ENCODE results near the gene NHLRC4.

Gene NHLRC4

GRCh38 chr16:537415-538335, 29.1 kb upstream of the NHLRC4 start:
- Mint-ChIP-seq H3K27me3 (no peaks in the 10 kb centered on the region), H3K4me3 (no peak overlapping the region), H3K4me1 (ENCODE audit: low read depth) (peaks cover 5% of the 10 kb centered on the region), H3K27ac (no peak overlapping the region), H3K9me3 (no peaks in the 10 kb centered on the region), H3K36me3 (ENCODE audit: low read depth) (peaks cover 48% of the 10 kb centered on the region)
- DNase-seq, result no peak

GRCh38 chr16:539901-540530, 26.8 kb upstream of the NHLRC4 start:
- H3K27me3 Mint-ChIP-seq, result no peaks in the 10 kb centered on the region
- no peak for DNase-seq
- no peak overlapping the region for H3K27ac Mint-ChIP-seq
- H3K4me1 Mint-ChIP-seq (ENCODE audit: low read depth), result peaks cover 4% of the 10 kb centered on the region
- no peaks in the 10 kb centered on the region for H3K9me3 Mint-ChIP-seq
- no peak overlapping the region for H3K4me3 Mint-ChIP-seq
- H3K36me3 Mint-ChIP-seq (ENCODE audit: low read depth), result peaks cover 47% of the 10 kb centered on the region

GRCh38 chr16:540645-541340, 26.0 kb upstream of the NHLRC4 start:
- Mint-ChIP-seq H3K27me3 (no peaks in the 10 kb centered on the region), H3K4me1 (ENCODE audit: low read depth) (peaks cover 5% of the 10 kb centered on the region), H3K4me3 (no peak overlapping the region), H3K9me3 (no peaks in the 10 kb centered on the region), H3K27ac (no peak overlapping the region), H3K36me3 (ENCODE audit: low read depth) (peaks cover 49% of the 10 kb centered on the region)
- no peak for DNase-seq

DNA sequence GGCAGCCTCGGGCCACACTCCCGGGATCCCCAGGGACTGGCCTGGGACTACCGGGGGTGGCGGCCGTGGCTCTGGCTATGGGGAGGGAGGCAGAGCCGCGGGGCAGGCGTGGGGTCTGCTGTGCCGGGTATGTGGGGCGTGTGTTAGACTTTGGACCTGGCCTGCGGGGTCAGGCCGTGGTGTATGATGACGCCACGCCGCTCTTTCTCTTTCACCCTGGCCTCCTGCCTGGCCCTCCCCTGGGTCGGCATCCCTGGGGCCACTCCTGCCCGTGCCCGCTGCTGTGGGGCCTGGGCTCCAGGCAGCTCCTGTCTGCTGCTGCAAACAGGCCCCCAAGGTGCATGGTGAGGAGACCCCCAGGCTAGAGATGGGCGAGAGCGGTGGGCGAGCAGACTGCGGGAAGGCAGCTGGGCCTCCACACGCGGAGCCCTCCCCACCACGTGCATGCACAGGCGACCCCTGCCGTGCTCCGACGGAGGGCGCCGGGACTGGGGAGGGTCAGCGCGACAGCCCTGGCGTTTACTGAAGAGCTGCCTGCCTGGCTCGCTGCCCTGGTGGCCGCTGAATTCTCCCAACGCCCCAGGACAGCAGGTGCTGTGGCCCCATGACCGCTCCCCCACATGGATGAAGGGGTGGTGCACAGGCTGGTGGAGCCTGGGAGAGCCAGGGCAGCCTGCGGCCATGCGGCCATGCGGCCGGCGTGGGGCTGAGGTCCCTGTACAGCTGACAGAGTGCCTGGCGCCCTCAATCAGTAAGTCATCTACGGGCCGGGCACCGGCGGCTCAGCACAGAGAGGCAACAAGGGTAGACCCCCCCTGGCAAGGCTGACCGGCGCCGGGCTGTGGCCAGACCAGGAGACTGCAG, 23.3 kb upstream of the NHLRC4 start:
- DNase-seq, result no peak
- no peak overlapping the region for H3K4me3 Mint-ChIP-seq
- H3K27me3 Mint-ChIP-seq, result no peaks in the 10 kb centered on the region
- H3K4me1 Mint-ChIP-seq (ENCODE audit: low read depth), result peaks cover 5% of the 10 kb centered on the region
- H3K27ac Mint-ChIP-seq, result no peak overlapping the region
- H3K9me3 Mint-ChIP-seq, result no peaks in the 10 kb centered on the region
- H3K36me3 Mint-ChIP-seq (ENCODE audit: low read depth), result peaks cover 30% of the 10 kb centered on the region

- no peak overlapping the region for H3K27ac Mint-ChIP-seq
- DNase-seq, result no peak
- H3K27me3 Mint-ChIP-seq, result no peaks in the 10 kb centered on the region
- H3K9me3 Mint-ChIP-seq, result no peaks in the 10 kb centered on the region
- H3K36me3 Mint-ChIP-seq (ENCODE audit: low read depth), result peaks cover 28% of the 10 kb centered on the region
- H3K4me3 Mint-ChIP-seq, result no peak overlapping the region
- peaks cover 2% of the 10 kb centered on the region for H3K4me1 Mint-ChIP-seq (ENCODE audit: low read depth)
Observed at GRCh38 chr16:544517-544916, 22.3 kb upstream of the NHLRC4 start.

DNA sequence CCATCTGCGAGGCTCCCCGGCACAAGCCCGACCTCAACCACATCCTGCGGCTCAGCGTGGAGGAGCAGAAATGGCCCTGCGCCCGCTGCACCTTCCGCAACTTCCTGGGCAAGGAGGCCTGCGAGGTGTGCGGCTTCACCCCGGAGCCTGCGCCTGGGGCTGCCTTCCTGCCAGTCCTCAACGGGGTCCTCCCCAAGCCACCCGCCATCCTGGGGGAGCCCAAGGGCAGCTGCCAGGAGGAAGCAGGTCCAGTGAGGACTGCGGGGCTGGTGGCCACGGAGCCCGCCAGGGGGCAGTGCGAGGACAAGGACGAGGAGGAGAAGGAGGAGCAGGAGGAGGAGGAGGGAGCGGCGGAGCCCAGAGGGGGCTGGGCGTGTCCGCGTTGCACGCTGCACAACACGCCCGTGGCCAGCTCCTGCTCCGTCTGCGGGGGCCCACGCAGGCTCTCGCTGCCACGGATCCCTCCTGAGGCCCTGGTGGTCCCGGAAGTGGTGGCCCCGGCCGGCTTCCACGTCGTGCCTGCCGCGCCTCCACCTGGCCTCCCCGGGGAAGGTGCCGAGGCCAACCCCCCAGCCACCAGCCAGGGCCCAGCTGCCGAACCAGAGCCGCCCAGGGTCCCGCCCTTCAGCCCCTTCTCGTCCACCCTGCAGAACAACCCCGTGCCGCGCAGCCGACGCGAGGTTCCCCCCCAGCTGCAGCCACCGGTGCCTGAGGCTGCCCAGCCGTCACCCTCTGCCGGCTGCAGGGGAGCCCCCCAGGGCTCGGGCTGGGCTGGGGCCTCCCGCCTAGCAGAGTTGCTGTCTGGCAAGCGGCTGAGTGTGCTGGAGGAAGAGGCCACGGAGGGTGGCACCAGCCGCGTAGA, 19.7 kb upstream of the NHLRC4 start:
- Mint-ChIP-seq H3K27ac (no peak overlapping the region), H3K4me3 (no peak overlapping the region), H3K27me3 (no peaks in the 10 kb centered on the region)

GRCh38 chr16:548586-548985, 18.2 kb upstream of the NHLRC4 start:
- Mint-ChIP-seq H3K4me1 (ENCODE audit: low read depth) (peaks cover 2% of the 10 kb centered on the region), H3K36me3 (ENCODE audit: low read depth) (peaks cover 25% of the 10 kb centered on the region), H3K4me3 (no peak overlapping the region), H3K27me3 (no peaks in the 10 kb centered on the region), H3K9me3 (no peaks in the 10 kb centered on the region), H3K27ac (no peak overlapping the region)
- no peak for DNase-seq

More for the DNA sequence above, 19.7 kb upstream of the NHLRC4 start:
- peaks cover 2% of the 10 kb centered on the region for H3K4me1 Mint-ChIP-seq (ENCODE audit: low read depth)
- H3K9me3 Mint-ChIP-seq, result no peaks in the 10 kb centered on the region
- peak; percentile 68 for DNase-seq
- H3K36me3 Mint-ChIP-seq (ENCODE audit: low read depth), result peaks cover 30% of the 10 kb centered on the region

DNA sequence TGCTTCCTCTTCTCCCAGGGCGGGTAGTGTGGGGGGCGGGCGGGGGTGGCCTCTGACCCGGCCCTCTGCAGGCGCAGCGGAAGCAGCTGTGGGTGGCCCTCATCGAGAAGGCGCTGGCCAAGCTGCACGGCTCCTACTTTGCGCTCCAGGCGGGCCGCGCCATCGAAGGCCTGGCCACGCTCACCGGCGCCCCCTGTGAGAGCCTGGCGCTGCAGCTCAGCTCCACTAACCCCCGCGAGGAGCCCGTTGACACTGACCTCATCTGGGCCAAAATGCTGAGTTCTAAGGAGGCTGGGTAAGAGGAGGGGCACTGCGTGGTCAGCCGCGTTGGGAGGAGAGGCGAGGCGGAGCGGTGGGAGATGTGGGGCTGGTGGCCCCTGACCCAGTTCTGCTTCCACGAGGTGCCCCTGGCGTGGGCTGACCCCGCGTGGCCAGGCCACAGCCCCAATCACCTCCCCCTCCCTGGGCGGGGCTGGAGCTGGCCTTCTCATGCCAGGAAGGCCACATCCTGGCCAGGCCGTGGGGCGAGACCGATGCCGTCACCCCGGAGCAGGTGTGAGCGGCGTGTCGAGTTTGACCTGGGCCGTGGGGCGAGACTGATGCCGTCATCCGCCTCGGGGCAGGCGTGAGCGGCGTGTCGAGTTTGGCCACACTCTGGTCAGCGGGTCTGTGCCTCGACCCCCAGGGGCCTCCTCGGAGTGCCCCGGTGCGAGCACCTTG, 17.1 kb upstream of the NHLRC4 start:
- H3K9me3 Mint-ChIP-seq, result no peaks in the 10 kb centered on the region
- DNase-seq, result no peak
- peaks cover 29% of the 10 kb centered on the region for H3K36me3 Mint-ChIP-seq (ENCODE audit: low read depth)
- peaks cover 2% of the 10 kb centered on the region for H3K4me1 Mint-ChIP-seq (ENCODE audit: low read depth)
- H3K4me3 Mint-ChIP-seq, result no peak overlapping the region
- H3K27ac Mint-ChIP-seq, result no peak overlapping the region
- no peaks in the 10 kb centered on the region for H3K27me3 Mint-ChIP-seq

- DNase-seq, result no peak
- no peak overlapping the region for H3K27ac Mint-ChIP-seq
- no peak overlapping the region for H3K4me3 Mint-ChIP-seq
- H3K9me3 Mint-ChIP-seq, result no peaks in the 10 kb centered on the region
- H3K4me1 Mint-ChIP-seq (ENCODE audit: low read depth), result no peaks in the 10 kb centered on the region
- H3K27me3 Mint-ChIP-seq, result no peaks in the 10 kb centered on the region
- peaks cover 21% of the 10 kb centered on the region for H3K36me3 Mint-ChIP-seq (ENCODE audit: low read depth)
Observed at GRCh38 chr16:551210-551609, 15.6 kb upstream of the NHLRC4 start.

DNA sequence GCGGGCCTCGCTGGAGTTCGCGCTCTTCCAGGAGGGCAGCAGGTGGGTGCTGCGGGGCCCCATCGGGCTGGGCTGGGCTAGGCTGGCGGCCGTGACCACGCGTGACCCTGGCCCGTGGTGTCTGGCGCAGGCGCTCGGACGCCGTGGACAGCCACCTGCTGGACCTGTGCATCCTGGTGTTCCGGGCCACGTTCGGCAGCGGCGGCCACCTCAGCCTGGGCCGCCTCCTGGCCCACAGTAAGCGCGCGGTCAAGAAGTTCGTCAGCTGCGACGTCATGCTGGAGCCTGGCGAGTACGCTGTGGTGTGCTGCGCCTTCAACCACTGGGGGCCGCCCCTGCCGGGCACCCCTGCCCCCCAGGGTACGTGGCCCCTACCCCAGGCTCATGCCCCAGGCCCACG, 14.6 kb upstream of the NHLRC4 start:
- DNase-seq, result no peak
- Mint-ChIP-seq H3K27ac (no peak overlapping the region), H3K4me1 (ENCODE audit: low read depth) (no peaks in the 10 kb centered on the region), H3K36me3 (ENCODE audit: low read depth) (peaks cover 19% of the 10 kb centered on the region), H3K9me3 (no peaks in the 10 kb centered on the region), H3K4me3 (no peak overlapping the region), H3K27me3 (no peaks in the 10 kb centered on the region)

DNA sequence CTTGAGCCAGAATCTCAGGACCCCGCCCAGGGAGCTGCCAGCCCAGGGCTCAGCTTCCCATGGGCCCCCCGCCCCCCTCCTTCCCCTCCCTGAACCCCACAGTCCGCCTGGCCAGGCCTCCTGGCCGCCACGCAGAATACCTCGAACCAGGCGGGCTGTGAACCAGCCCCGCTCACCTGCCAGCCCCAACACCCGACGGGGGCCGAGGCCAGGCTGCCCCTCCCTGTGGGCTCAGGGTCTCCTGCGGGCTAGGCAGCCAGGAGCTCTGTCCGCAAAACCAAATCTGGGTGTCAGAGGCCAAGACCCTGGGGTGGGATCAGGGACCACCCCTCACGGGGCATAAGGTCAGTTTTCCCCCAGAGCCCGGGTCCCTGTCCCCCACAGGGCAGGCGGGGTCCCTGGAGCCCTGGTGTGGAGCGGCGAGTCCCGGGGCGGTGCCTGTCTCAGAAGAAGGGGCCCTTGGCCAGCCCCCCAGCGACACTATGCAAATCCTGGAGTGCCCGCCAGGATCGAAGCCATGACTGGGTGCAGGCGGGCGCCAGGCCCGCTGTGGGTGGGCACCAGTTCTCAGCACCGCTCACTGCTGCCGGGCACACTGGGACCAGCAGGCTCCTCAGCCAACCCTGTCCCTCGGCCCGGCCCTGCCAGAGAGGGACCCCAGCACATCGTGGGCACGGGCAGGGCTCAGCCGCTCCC, 13.1 kb upstream of the NHLRC4 start:
- H3K27me3 Mint-ChIP-seq, result peaks cover 4% of the 10 kb centered on the region
- no peak overlapping the region for H3K4me3 Mint-ChIP-seq
- H3K4me1 Mint-ChIP-seq (ENCODE audit: low read depth), result no peaks in the 10 kb centered on the region
- no peak overlapping the region for H3K27ac Mint-ChIP-seq
- DNase-seq, result no peak
- peaks cover 18% of the 10 kb centered on the region for H3K36me3 Mint-ChIP-seq (ENCODE audit: low read depth)
- H3K9me3 Mint-ChIP-seq, result no peaks in the 10 kb centered on the region

GRCh38 chr16:554297-554621, 12.5 kb upstream of the NHLRC4 start:
- peaks cover 16% of the 10 kb centered on the region for H3K36me3 Mint-ChIP-seq (ENCODE audit: low read depth)
- no peak overlapping the region for H3K4me3 Mint-ChIP-seq
- DNase-seq, result no peak
- H3K4me1 Mint-ChIP-seq (ENCODE audit: low read depth), result no peaks in the 10 kb centered on the region
- no peak overlapping the region for H3K27ac Mint-ChIP-seq
- peaks cover 8% of the 10 kb centered on the region for H3K27me3 Mint-ChIP-seq
- no peaks in the 10 kb centered on the region for H3K9me3 Mint-ChIP-seq

Data from activated T-cell treated with anti-CD3 and anti-CD28 coated beads, Interleukin-2, amount 50 U/mL, for 24 hours (primary cell).